Trophoblast cell (in vitro differentiated cells and primary cell): ENCODE measurements around the gene PRCC.

Experiments used
- DNase-seq, 2 donors: peaks; one replicate each; pipeline ENCODE4 v3.0.0-alpha.2; 2016
- H2AFZ ChIP-seq: 2 replicates; pipeline ENCODE4 v1.6.1; 2013; ENCODE audit warnings: low read length, moderate library complexity, mild to moderate bottlenecking; ENCODE audit not compliant: insufficient read depth, poor library complexity
- H2AK5ac ChIP-seq: 2 replicates; pipeline ENCODE4 v1.6.1; 2013; ENCODE audit warnings: mild to moderate bottlenecking, low read length
- H2BK120ac ChIP-seq: 2 replicates; pipeline ENCODE4 v1.6.1; 2013; ENCODE audit warnings: low read length, mild to moderate bottlenecking, moderate library complexity; ENCODE audit not compliant: insufficient read depth, poor library complexity
- H2BK12ac ChIP-seq: 2 replicates; pipeline ENCODE4 v1.6.1; 2013; ENCODE audit warnings: mild to moderate bottlenecking, low read length, moderate library complexity
- H2BK5ac ChIP-seq: 2 replicates; pipeline ENCODE4 v1.6.1; 2013; ENCODE audit warnings: low read length, low read depth, moderate library complexity, mild to moderate bottlenecking; ENCODE audit not compliant: poor library complexity
- H3K14ac ChIP-seq: 2 replicates; pipeline ENCODE4 v1.6.1; 2013; ENCODE audit warnings: mild to moderate bottlenecking, low read length
- H3K18ac ChIP-seq: 2 replicates; pipeline ENCODE4 v1.6.1; 2013; ENCODE audit warnings: mild to moderate bottlenecking, low read length
- H3K23ac ChIP-seq: 2 replicates; pipeline ENCODE4 v1.6.1; 2013; ENCODE audit warnings: low read length
- H3K27ac ChIP-seq: 2 replicates; pipeline ENCODE4 v1.5.1; 2013; ENCODE audit warnings: low read depth, mild to moderate bottlenecking, inconsistent platforms, low read length, moderate library complexity
- H3K27me3 ChIP-seq: 2 replicates; pipeline ENCODE4 v1.6.1; 2013; ENCODE audit warnings: inconsistent platforms, mild to moderate bottlenecking, low read length, moderate library complexity; ENCODE audit not compliant: insufficient read depth
- H3K36me3 ChIP-seq, 2 experiments: 1 replicate in 1 of 2; 2 replicates in 1 of 2; pipeline ENCODE4 v1.6.1; 2013; ENCODE audit warnings: low read length in 2 of 2, mild to moderate bottlenecking in 2 of 2, moderate library complexity in 1 of 2; ENCODE audit not compliant: insufficient read depth in 2 of 2, control insufficient read depth in 1 of 2
- H3K4ac ChIP-seq: 2 replicates; pipeline ENCODE4 v1.6.1; 2013; ENCODE audit warnings: low read depth, mild to moderate bottlenecking, low read length, moderate library complexity
- H3K4me1 ChIP-seq, 2 experiments: 1 replicate in 1 of 2; 2 replicates in 1 of 2; pipeline ENCODE4 v1.6.1; 2013; ENCODE audit warnings: low read length in 2 of 2, mild to moderate bottlenecking in 2 of 2, moderate library complexity in 1 of 2; ENCODE audit not compliant: insufficient read depth in 2 of 2, control insufficient read depth in 1 of 2
- H3K4me2 ChIP-seq: 2 replicates; pipeline ENCODE4 v1.6.1; 2013; ENCODE audit warnings: inconsistent platforms, mild to moderate bottlenecking, low read length, moderate library complexity
- H3K4me3 ChIP-seq: 2 replicates; pipeline ENCODE4 v1.5.1; 2013; ENCODE audit warnings: mild to moderate bottlenecking, low read depth, low read length, inconsistent platforms
- H3K79me1 ChIP-seq: one replicate; pipeline ENCODE4 v1.6.1; 2013; ENCODE audit warnings: low read length
- H3K79me2 ChIP-seq: 2 replicates; pipeline ENCODE4 v1.6.1; 2013; ENCODE audit warnings: low read length, mild to moderate bottlenecking; ENCODE audit not compliant: control insufficient read depth, insufficient read depth, poor library complexity
- H3K9ac ChIP-seq: 2 replicates; pipeline ENCODE4 v1.6.1; 2013; ENCODE audit warnings: mild to moderate bottlenecking, low read length
- H3K9me3 ChIP-seq: 2 replicates; pipeline ENCODE4 v1.6.1; 2013; ENCODE audit warnings: low read depth, mild to moderate bottlenecking, control low read depth, inconsistent platforms, low read length; ENCODE audit not compliant: insufficient read depth
- H4K12ac ChIP-seq: 2 replicates; pipeline ENCODE4 v1.6.1; 2013; ENCODE audit warnings: low read depth, mild to moderate bottlenecking, low read length, moderate library complexity
- H4K8ac ChIP-seq: 2 replicates; pipeline ENCODE4 v1.6.1; 2013; ENCODE audit warnings: low read depth, mild to moderate bottlenecking, low read length, moderate library complexity
- H4K91ac ChIP-seq: one replicate; pipeline ENCODE4 v1.6.1; 2013; ENCODE audit warnings: low read depth, mild to moderate bottlenecking, low read length, moderate library complexity
- WGBS: extraction: QIAGEN DNeasy Blood & Tissue Kit; methylation state at CpG from one replicate; pipeline ENCODE4 v1.1.7; 2013; ENCODE audit warnings: missing lambda C conversion rate; ENCODE audit not compliant: insufficient read length, insufficient coverage; ENCODE audit errors: extremely low coverage; 5-methylcytosine and 5-hydroxymethylcytosine counted together

Gene PRCC

GRCh38 chr1:156767879-156768604 is 707 bp downstream of the PRCC start:
- H3K14ac ChIP-seq = peak overlapping the region; percentile 96
- peak overlapping the region; percentile 89 for H2AK5ac ChIP-seq
- H3K79me2 ChIP-seq = peaks cover 18% of the 10 kb centered on the region
- peak overlapping the region; percentile 58 for H2AFZ ChIP-seq
- peak overlapping the region; percentile 90 for H4K8ac ChIP-seq
- H2BK12ac ChIP-seq = no peak overlapping the region
- H2BK120ac ChIP-seq = peak overlapping the region; percentile 74
- DNase-seq = peak; percentile 4 to 12
- H2BK5ac ChIP-seq = peak overlapping the region; percentile 79
- H3K18ac ChIP-seq = peak overlapping the region; percentile 81
- H3K27ac ChIP-seq = peak overlapping the region; percentile 55
- peak overlapping the region; percentile 87 for H3K4ac ChIP-seq
- H3K4me2 ChIP-seq = peak overlapping the region; percentile 92
- no peak overlapping the region for H3K23ac ChIP-seq
- peaks cover 12% of the 10 kb centered on the region for H3K79me1 ChIP-seq
- H4K91ac ChIP-seq = peak overlapping the region; percentile 85
- no peaks in the 10 kb centered on the region for H3K27me3 ChIP-seq
- WGBS = no CpG with 5 or more reads among the region's 31 CpGs
- H3K36me3 ChIP-seq = peaks cover 6 to 10% of the 10 kb centered on the region in 2 experiments
- peak overlapping the region; percentile 68 for H4K12ac ChIP-seq
- H3K9me3 ChIP-seq = no peaks in the 10 kb centered on the region
- H3K4me3 ChIP-seq = peak overlapping the region; percentile 91
- peak overlapping the region; percentile 98 for H3K9ac ChIP-seq
- H3K4me1 ChIP-seq = peaks cover 5 to 10% of the 10 kb centered on the region in 2 experiments

GRCh38 chr1:156768610-156769295 is 1.4 kb downstream of the PRCC start:
- H3K14ac ChIP-seq = peak overlapping the region; percentile 96
- peak overlapping the region; percentile 68 for H4K12ac ChIP-seq
- H3K27ac ChIP-seq = no peak overlapping the region
- no peaks in the 10 kb centered on the region for H3K27me3 ChIP-seq
- peak overlapping the region; percentile 87 for H3K4ac ChIP-seq
- no peak overlapping the region for H3K18ac ChIP-seq
- H3K79me2 ChIP-seq = peaks cover 18% of the 10 kb centered on the region
- H3K79me1 ChIP-seq = peaks cover 12% of the 10 kb centered on the region
- DNase-seq = peak in 1 of 2 donors; percentile 39
- peak overlapping the region; percentile 92 for H3K4me2 ChIP-seq
- H3K4me3 ChIP-seq = peak overlapping the region; percentile 91
- H2AFZ ChIP-seq = no peak overlapping the region
- no peak overlapping the region for H3K23ac ChIP-seq
- WGBS = no CpG with 5 or more reads among the region's 8 CpGs
- H2AK5ac ChIP-seq = no peak overlapping the region
- no peaks in the 10 kb centered on the region for H3K9me3 ChIP-seq
- peaks cover 5 to 10% of the 10 kb centered on the region in 2 experiments for H3K4me1 ChIP-seq
- peaks cover 6 to 14% of the 10 kb centered on the region in 2 experiments for H3K36me3 ChIP-seq
- no peak overlapping the region for H4K8ac ChIP-seq
- H2BK120ac ChIP-seq = no peak overlapping the region
- H2BK5ac ChIP-seq = no peak overlapping the region
- no peak overlapping the region for H4K91ac ChIP-seq
- no peak overlapping the region for H2BK12ac ChIP-seq
- peak overlapping the region; percentile 98 for H3K9ac ChIP-seq

GRCh38 chr1:156772222-156772621 is 4.9 kb downstream of the PRCC start:
- Histone ChIP-seq H3K79me1 (peaks cover 8% of the 10 kb centered on the region), H3K4me1 (peaks cover 2 to 5% of the 10 kb centered on the region in 2 experiments), H3K4me3 (no peak overlapping the region), H2BK5ac (no peak overlapping the region), H3K4me2 (no peak overlapping the region), H3K79me2 (peaks cover 21% of the 10 kb centered on the region), H2AFZ (no peak overlapping the region), H3K27me3 (no peaks in the 10 kb centered on the region), H3K23ac (no peak overlapping the region), H4K91ac (no peak overlapping the region), H2AK5ac (no peak overlapping the region), H2BK120ac (no peak overlapping the region), H3K9me3 (no peaks in the 10 kb centered on the region), H4K8ac (no peak overlapping the region), H3K27ac (no peak overlapping the region), H3K9ac (no peak overlapping the region), H2BK12ac (no peak overlapping the region), H4K12ac (no peak overlapping the region), H3K36me3 (peaks cover 8 to 16% of the 10 kb centered on the region in 2 experiments), H3K4ac (peak overlapping the region; percentile 39), H3K14ac (no peak overlapping the region), H3K18ac (no peak overlapping the region)
- WGBS = no CpG with 5 or more reads among the region's 3 CpGs
- no peak for DNase-seq

GRCh38 chr1:156772728-156773497 is 5.6 kb downstream of the PRCC start:
- no peak overlapping the region for H4K91ac ChIP-seq

More at GRCh38 chr1:156772728-156773497, 5.6 kb downstream of the PRCC start:
- H3K4me2 ChIP-seq = peak overlapping the region; percentile 22
- H3K4me1 ChIP-seq = peaks cover 2 to 5% of the 10 kb centered on the region in 2 experiments
- H4K12ac ChIP-seq = no peak overlapping the region
- H3K36me3 ChIP-seq = peaks cover 8 to 16% of the 10 kb centered on the region in 2 experiments
- H3K23ac ChIP-seq = no peak overlapping the region
- no peak overlapping the region for H3K9ac ChIP-seq
- H2BK5ac ChIP-seq = no peak overlapping the region
- no peak overlapping the region for H3K4me3 ChIP-seq
- no peak overlapping the region for H2AK5ac ChIP-seq
- H3K9me3 ChIP-seq = no peaks in the 10 kb centered on the region
- no CpG with 5 or more reads among the region's 9 CpGs for WGBS
- H3K79me1 ChIP-seq = peaks cover 3% of the 10 kb centered on the region
- no peak overlapping the region for H2BK12ac ChIP-seq
- H3K27me3 ChIP-seq = no peaks in the 10 kb centered on the region
- DNase-seq = no peak
- H3K14ac ChIP-seq = no peak overlapping the region
- H2BK120ac ChIP-seq = no peak overlapping the region
- H3K18ac ChIP-seq = no peak overlapping the region
- no peak overlapping the region for H3K27ac ChIP-seq
- no peak overlapping the region for H2AFZ ChIP-seq
- no peak overlapping the region for H4K8ac ChIP-seq
- peaks cover 16% of the 10 kb centered on the region for H3K79me2 ChIP-seq
- peak overlapping the region; percentile 44 for H3K4ac ChIP-seq
